GM18508 (cell line): Measurements from ENCODE around the gene DHRS7B.

Experiments used
- ATAC-seq: cut with Tn5 transposase; IDR thresholded peaks from one replicate; pipeline ENCODE4 v1.9.1; 2021; ENCODE audit warnings: moderate number of reproducible peaks; ENCODE audit not compliant: insufficient read depth, unreplicated experiment

Gene DHRS7B

DNA sequence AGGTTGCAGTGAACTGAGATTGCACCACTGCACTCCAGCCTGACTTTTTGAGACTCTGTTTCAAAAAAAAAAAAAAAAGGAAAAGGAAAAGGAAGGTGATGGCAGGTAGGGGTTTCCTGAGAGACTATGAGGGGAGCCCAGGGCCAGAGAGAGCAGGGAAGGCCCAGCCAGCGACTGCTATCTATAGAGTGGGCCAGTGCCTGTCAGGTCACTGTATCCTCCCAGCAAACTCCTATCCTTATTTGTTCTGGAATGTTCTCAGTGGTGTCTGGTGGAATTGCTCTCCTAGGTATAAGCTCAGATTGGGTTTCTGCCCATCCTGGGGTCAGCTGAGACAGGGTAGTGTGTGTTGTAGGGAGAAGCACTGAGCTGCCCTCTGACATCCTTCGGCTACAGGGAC is 102.1 kb downstream of the DHRS7B start:
- ATAC-seq = no peak

DNA sequence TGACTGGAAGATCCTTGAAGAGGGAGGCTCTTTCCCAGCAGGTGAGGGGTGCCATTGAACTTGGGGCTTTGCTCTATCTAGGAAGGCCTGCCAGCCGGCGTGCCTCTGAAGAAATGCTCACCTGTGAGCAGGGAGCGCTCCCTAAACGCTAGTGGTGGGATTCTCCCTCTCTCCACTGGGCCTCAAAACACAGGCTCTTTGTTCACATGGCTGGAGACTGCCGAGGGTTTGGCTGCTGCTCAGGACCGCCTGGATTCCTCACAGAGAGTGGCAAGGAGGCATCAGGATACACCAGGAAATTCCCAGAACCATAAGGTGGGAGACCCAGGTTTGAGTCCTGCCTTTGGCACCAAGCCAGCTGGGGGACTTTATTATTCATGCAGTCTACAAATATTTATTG is 104.8 kb downstream of the DHRS7B start:
- no peak for ATAC-seq

DNA sequence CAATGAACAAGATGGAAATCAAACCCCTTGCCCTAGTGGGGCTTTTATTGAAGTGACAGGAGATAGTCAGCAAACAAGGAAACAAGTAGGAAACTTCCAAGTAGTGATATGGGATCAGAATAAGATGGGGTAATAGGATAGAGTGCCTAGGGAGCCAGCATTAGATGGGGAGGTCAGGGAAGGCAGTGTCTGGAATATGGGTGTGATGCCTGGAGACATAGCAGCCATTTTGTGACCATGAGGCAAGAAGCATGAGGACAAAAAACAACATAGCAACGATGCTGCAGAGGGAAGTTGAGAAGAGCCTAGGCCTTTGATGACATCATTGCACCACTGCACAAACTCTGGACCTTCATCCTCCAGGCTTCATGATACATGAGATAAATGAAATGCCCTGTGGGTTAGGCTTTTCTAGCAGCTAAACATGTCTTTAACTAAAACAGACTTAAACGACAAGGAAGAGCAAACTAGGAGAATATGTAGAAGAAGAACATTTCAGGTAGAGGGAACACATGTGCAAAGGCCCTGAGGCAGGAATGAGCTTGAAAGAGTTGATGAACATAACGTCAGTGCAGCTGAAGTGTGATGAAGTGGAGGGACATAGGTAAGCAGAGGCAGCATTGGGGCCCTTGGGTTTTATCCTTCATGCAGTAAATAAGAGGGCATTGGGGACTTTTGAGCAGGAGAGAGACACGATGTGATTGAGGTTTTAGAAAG is 105.4 kb downstream of the DHRS7B start:
- ATAC-seq = no peak

DNA sequence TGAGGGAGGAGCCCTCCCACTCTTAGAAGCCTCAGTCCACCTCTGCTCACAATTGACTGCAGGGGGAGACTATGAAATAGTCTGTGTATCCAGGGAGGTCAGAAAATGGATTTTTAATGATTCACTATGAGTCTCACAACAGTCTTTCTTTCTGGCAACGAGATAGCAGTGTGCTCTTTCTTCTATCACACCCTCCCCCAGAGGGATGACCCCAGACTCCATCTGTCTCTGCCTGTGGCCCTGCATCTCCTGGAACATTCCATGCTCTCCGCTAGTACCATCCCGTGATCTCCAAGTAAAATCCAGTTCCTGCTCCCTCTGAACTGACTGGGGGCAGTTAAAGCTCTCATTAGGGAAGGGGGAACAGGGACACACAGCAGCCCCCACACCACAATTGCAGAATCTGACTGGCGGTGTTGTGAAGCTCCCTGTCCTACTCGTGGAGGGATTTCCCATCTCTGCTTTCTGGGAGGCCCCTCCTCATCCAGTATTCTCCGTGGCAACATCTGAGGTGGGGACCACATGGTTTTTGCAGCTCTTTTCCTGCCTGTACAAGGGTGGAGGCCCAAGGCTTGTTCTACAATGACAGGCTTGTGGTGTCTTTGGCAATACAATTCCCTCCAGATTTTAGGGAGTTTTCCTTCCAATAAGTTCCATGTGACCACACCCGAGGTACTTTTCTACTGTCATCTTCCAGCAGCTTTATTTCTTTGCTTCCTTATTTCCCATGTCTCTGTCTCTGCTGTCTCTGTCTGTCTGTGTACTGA is 107.0 kb downstream of the DHRS7B start:
- no peak for ATAC-seq

GRCh38 chr17:21235921-21236320 is 109.2 kb downstream of the DHRS7B start:
- ATAC-seq = no peak

- no peak for ATAC-seq
These were observed 113.1 kb downstream of the DHRS7B start for GRCh38 chr17:21239680-21240368.

GRCh38 chr17:21240369-21241055 is 113.7 kb downstream of the DHRS7B start:
- ATAC-seq = no peak
